K562 (cell line): ENCODE data around the gene PCDHGA12. TPM values are rescaled to one million over a fixed set of nuclear protein-coding genes. Genes with fewer than 3 reads are reported as not detected.
A peak's percentile ranks its signal among the peaks of the same experiment; 100 is the strongest.

Source experiments
- ATAC-seq: fragments of 200-7000 bp; cut with Tn5 transposase; 3 replicates; pipeline ENCODE4 v1.9.1; 2020; ENCODE audit warnings: moderate library complexity
- BruUV-seq: library from RNA; stranded (reverse); fragments of 400-500 nt; replicated peaks from 2 replicates; lab custom pipeline; 2021; lab: Mats Ljungman, UMichigan
- CTCF ChIA-PET: fragments of 300-600 bp; formaldehyde crosslinking; extraction: SDS; loops from one replicate; lab custom pipeline; 2021; ENCODE audit warnings: low intra/inter-chr PET ratio; lab: Yijun Ruan, JAX
- POLR2A ChIA-PET: fragments of 300-600, 350-650 bp; sonication (Branson Sonifier 250); formaldehyde crosslinking; extraction: SDS; loops from one replicate; lab custom pipeline; 2021; ENCODE audit warnings: antibody characterized with exemption, inconsistent platforms; lab: Yijun Ruan, JAX
- DNase-seq, 4 experiments: peaks; one replicate each; pipeline versions ENCODE4 v3.0.0 to v3.0.0-alpha.2; 2011 to 2018; ENCODE audit warnings: low spot score in 3 of 4, mixed read lengths in 3 of 4; ENCODE audit errors: extremely low read depth in 1 of 4
- FAIRE-seq: peaks from 2 replicates; lab custom pipeline; 2011; peaks lifted over from hg19 to GRCh38; lab: Jason Lieb, UNC
- H2AFZ ChIP-seq: 2 replicates; pipeline ENCODE4 v1.6.0; 2011; ENCODE audit warnings: low read depth, low read length, control low read depth, inconsistent platforms
- H3K27ac ChIP-seq: fragments of 200-600 bp; 3 replicates; pipeline ENCODE4 v1.8.0; 2011; ENCODE audit warnings: low read depth, mild to moderate bottlenecking, control low read depth, inconsistent platforms, low read length, moderate library complexity, mixed read lengths; ENCODE audit errors: extremely low read depth
- H3K27me3 ChIP-seq, 2 experiments: fragments of 300-600 bp in 1 of 2; 2 replicates in 1 of 2; 3 replicates in 1 of 2; pipeline versions ENCODE4 v1.6.0 to v1.8.0; 2011; ENCODE audit warnings: inconsistent platforms in 2 of 2, low read length in 2 of 2, mild to moderate bottlenecking in 1 of 2, mixed read lengths in 1 of 2, moderate library complexity in 1 of 2; ENCODE audit not compliant: control insufficient read depth in 2 of 2, insufficient read depth in 2 of 2
- H3K36me3 ChIP-seq: fragments of 300-600 bp; 3 replicates; pipeline ENCODE4 v1.8.0; 2011; ENCODE audit warnings: mild to moderate bottlenecking, low read length, inconsistent platforms; ENCODE audit not compliant: control insufficient read depth, insufficient read depth
- H3K4me1 ChIP-seq, 2 experiments: fragments of 200-600 bp in 1 of 2; replicated peaks in 1 of 2; 2 replicates in 1 of 2; 3 replicates in 1 of 2; pipeline versions ENCODE4 v1.5.1 to v1.8.0; 2011; ENCODE audit warnings: inconsistent platforms in 2 of 2, low read length in 2 of 2, mild to moderate bottlenecking in 1 of 2, mixed read lengths in 1 of 2, moderate library complexity in 1 of 2; ENCODE audit not compliant: control insufficient read depth in 2 of 2, insufficient read depth in 2 of 2
- H3K4me2 ChIP-seq: 2 replicates; pipeline ENCODE4 v1.6.1; 2011; ENCODE audit warnings: low read length, control low read depth, inconsistent platforms, mixed read lengths; ENCODE audit not compliant: insufficient read depth
- H3K4me3 ChIP-seq: fragments of 200-600 bp; sonication (generic), shearing (Covaris generic); 2 replicates; pipeline ENCODE4 v1.5.1; 2016; ENCODE audit warnings: control low read depth, inconsistent platforms
- H3K79me2 ChIP-seq: fragments of 200-600 bp; 3 replicates; pipeline ENCODE4 v1.8.0; 2011; ENCODE audit warnings: low read length, inconsistent platforms; ENCODE audit not compliant: control insufficient read depth, insufficient read depth
- H3K9ac ChIP-seq, 2 experiments: 2 replicates each; pipeline versions ENCODE4 v1.6.0 to v1.6.1; 2011; ENCODE audit warnings: low read depth in 2 of 2, low read length in 2 of 2, control low read depth in 1 of 2, inconsistent platforms in 1 of 2, mild to moderate bottlenecking in 1 of 2, mixed read lengths in 1 of 2; ENCODE audit not compliant: insufficient read depth in 1 of 2
- H3K9me1 ChIP-seq: one replicate; pipeline ENCODE4 v1.6.0; 2011; ENCODE audit warnings: inconsistent platforms, mild to moderate bottlenecking, low read length, moderate library complexity; ENCODE audit not compliant: control insufficient read depth, insufficient read depth
- H3K9me3 ChIP-seq: replicated peaks from 2 replicates; pipeline ENCODE4 v1.5.1; 2011; ENCODE audit warnings: low read depth, low read length, inconsistent platforms; ENCODE audit not compliant: control insufficient read depth, insufficient read depth
- H4K20me1 ChIP-seq: replicated peaks from 2 replicates; pipeline ENCODE4 v1.6.1; 2011; ENCODE audit warnings: low read length, inconsistent platforms, mixed read lengths; ENCODE audit not compliant: control insufficient read depth, insufficient read depth
- CEBPG ChIP-seq, 3 experiments: fragments of 200-800 bp in 1 of 3; sonication (Bioruptor generic) in 1 of 3; sonication (generic) in 1 of 3; formaldehyde crosslinking in 1 of 3; IDR thresholded peaks in 2 of 3; conservative IDR thresholded peaks in 1 of 3; 2 replicates each; pipeline versions ENCODE4 v1.6.1 to v1.8.0; 2016 to 2022; ENCODE audit warnings: missing compliant biosample characterization in 2 of 3, missing genetic modification characterization in 2 of 3, mild to moderate bottlenecking in 1 of 3, missing genetic modification reagents in 1 of 3
- CEBPZ ChIP-seq: fragments of 150-350 bp; IDR thresholded peaks from 2 replicates; pipeline ENCODE4 v1.6.1; 2014; ENCODE audit warnings: low read depth, mild to moderate bottlenecking, low read length, borderline replicate concordance
- DIDO1 ChIP-seq: fragments of 450-650 bp; IDR thresholded peaks from 2 replicates; pipeline ENCODE4 v1.6.1; 2016; ENCODE audit warnings: low read depth, missing biosample characterization, missing genetic modification characterization
- DLX4 ChIP-seq: fragments of 250-450 bp; sonication (Bioruptor Pico); IDR thresholded peaks from 2 replicates; pipeline ENCODE4 v1.6.1; 2021; ENCODE audit warnings: mild to moderate bottlenecking
- DMBX1 ChIP-seq: fragments of 250-450 bp; sonication (Bioruptor Pico); IDR thresholded peaks from 2 replicates; pipeline ENCODE4 v1.8.0; 2022; ENCODE audit warnings: inconsistent platforms, mild to moderate bottlenecking, moderate library complexity, borderline replicate concordance
- HES1 ChIP-seq: fragments of 450-650 bp; IDR thresholded peaks from 2 replicates; pipeline ENCODE4 v1.6.1; 2016; ENCODE audit warnings: low read depth, mild to moderate bottlenecking, moderate library complexity
- HMG20B ChIP-seq: fragments of 250-450 bp; sonication (Bioruptor Pico); IDR thresholded peaks from 2 replicates; pipeline ENCODE4 v1.5.0; 2021; ENCODE audit warnings: mild to moderate bottlenecking
- IRF1 ChIP-seq: sonication (generic); formaldehyde crosslinking; IDR thresholded peaks from 2 replicates; pipeline ENCODE4 v1.8.0; 2022; ENCODE audit warnings: missing genetic modification reagents, mild to moderate bottlenecking, borderline replicate concordance
- L3MBTL2 ChIP-seq: fragments of 450-650 bp; IDR thresholded peaks from 2 replicates; pipeline ENCODE4 v1.6.1; 2016; ENCODE audit warnings: mild to moderate bottlenecking, moderate library complexity
- NR4A1 ChIP-seq, 2 experiments: fragments of 250-450 bp in 1 of 2; fragments of 450-650 bp in 1 of 2; sonication (Bioruptor Pico) in 1 of 2; IDR thresholded peaks; 2 replicates each; pipeline versions ENCODE4 v1.4.0 to v1.6.1; 2016 to 2020; ENCODE audit warnings: mild to moderate bottlenecking in 2 of 2, missing compliant biosample characterization in 1 of 2, missing genetic modification characterization in 1 of 2, moderate library complexity in 1 of 2
- ZBTB7A ChIP-seq: IDR thresholded peaks from 2 replicates; pipeline ENCODE4 v1.6.1; 2011; ENCODE audit warnings: low read depth, mild to moderate bottlenecking, low read length, moderate library complexity, borderline replicate concordance; ENCODE audit not compliant: control insufficient read depth
- ZNF354B ChIP-seq: fragments of 250-450 bp; sonication (Bioruptor Pico); IDR thresholded peaks from 2 replicates; pipeline ENCODE4 v1.4.0; 2020
- ZNF57 ChIP-seq: fragments of 450-650 bp; formaldehyde crosslinking; IDR thresholded peaks from 2 replicates; pipeline ENCODE4 v1.4.0; 2020; ENCODE audit warnings: mild to moderate bottlenecking, moderate library complexity
- WGBS: fragments of 100-300 bp; shearing (Covaris generic); methylation state at CpG from one replicate; pipeline ENCODE4 v1.1.6; 2016; ENCODE audit warnings: low coverage, mixed read lengths; ENCODE audit not compliant: insufficient coverage; ENCODE audit errors: missing lambda C conversion rate; 5-methylcytosine and 5-hydroxymethylcytosine counted together
- in situ Hi-C: fragments of 300-500 bp; cut with MboI; formaldehyde crosslinking; loops from 4 replicates; pipeline ENCODE4 v1.15.0; 2018; ENCODE audit warnings: inconsistent platforms, mixed read lengths
- intact Hi-C: fragments of 100-400 bp; cut with micrococcal nuclease; formaldehyde crosslinking; loops from 2 replicates; pipeline ENCODE4 v1.14.2; 2022
- polyA plus RNA-seq, 8 experiments: library from polyadenylated mRNA; depleted of rRNA in 4 of 8; stranded (reverse) in 5 of 8; unstranded in 3 of 8; fragments of >200 nt; fragmentation: Nextera tagmentation in 2 of 8; fragmentation: Illumina TruSeq in 1 of 8; extraction: Ambion mirVana in 2 of 8; extraction: Trizol in 1 of 8; gene quantifications; 2 replicates each; pipeline versions ENCODE4 v1.2.1 to v1.2.3, GENCODE V29; 2011 to 2014; ENCODE audit warnings: inconsistent platforms in 1 of 8, missing spikeins in 1 of 8
- total RNA-seq, 7 experiments: library from RNA; depleted of rRNA in 6 of 7; stranded (reverse); fragments of >200 nt in 6 of 7; fragmentation: Illumina TruSeq in 2 of 7; extraction: Trizol in 2 of 7; gene quantifications; 2 replicates each; pipeline versions ENCODE4 v1.2.1 to v1.2.3, GENCODE V29; 2011 to 2021; ENCODE audit warnings: low replicate concordance in 1 of 7

PCDHGA12 gene
- total and polyA plus RNA-seq, 9 of the 15 experiments (the other 6 are each of a cell fraction or from before 2014, with no cell fraction given), result 0.03 TPM; not detected in 8

GRCh38 chr5:141421489-141421855, 8.8 kb upstream of the PCDHGA12 start:
- Histone ChIP-seq H3K79me2 (no peaks in the 10 kb centered on the region), H3K27ac (no peak overlapping the region), H3K9me3 (0 out of 2 replicates have a peak, but pooled peaks cover 1% of the 10 kb centered on the region), H3K4me2 (no peak overlapping the region; the same call in 1 of the 2 replicates), H2AFZ (no peak overlapping the region), H3K27me3 (peaks cover 0 to 41% of the 10 kb centered on the region in 2 experiments; a peak in 3 of 5 replicates), H3K4me1 (peaks cover 0 to 23% of the 10 kb centered on the region in 2 experiments; a peak in 2 of 5 replicates), H3K9me1 (no peaks in the 10 kb centered on the region), H3K36me3 (no peaks in the 10 kb centered on the region), H4K20me1 (no peaks in the 10 kb centered on the region), H3K4me3 (peak overlapping the region; percentile 17; the same call in 1 of the 2 replicates), H3K9ac (no peak overlapping the region)
- in situ Hi-C loops, result loop anchor here (5.0 kb wide), 2 partner anchors 101 to 141 kb away; no protein-coding TSS in a partner anchor
- ChIA-PET POLR2A (interaction anchor here (0.5 to 1.5 kb wide), 4 partner anchors 9 to 535 kb away, joined by 3 to 7 read pairs (median 4); partner anchors contain the start of gene PCDHGA10), CTCF (interaction anchor here (0.6 to 2.0 kb wide), 5 partner anchors 9 to 142 kb away, joined by 3 to 6 read pairs (median 3); no protein-coding TSS in a partner anchor)
- WGBS, result 9% methylated on average over 13 of the region's 13 CpGs
- TF ChIP-seq L3MBTL2 (no peak), IRF1 (CRISPR knock-in tag) (no peak), CEBPG (CRISPR knock-in tag; IDR thresholded peaks at IDR 0.05) (no peak), CEBPG (tag; conservative IDR thresholded peaks at IDR 0.05 in 1 of 2, IDR thresholded peaks at IDR 0.05 in 1 of 2) (no peak), CEBPZ (no peak), DIDO1 (tag) (no peak), ZNF57 (CRISPR knock-in tag) (no peak), DMBX1 (no peak), ZNF354B (no peak), ZBTB7A (no peak), NR4A1 (CRISPR knock-in tag; IDR thresholded peaks at IDR 0.05) (no peak), NR4A1 (tag; IDR thresholded peaks at IDR 0.05) (no peak), HES1 (no peak), DLX4 (CRISPR knock-in tag) (no peak), HMG20B (CRISPR knock-in tag) (no peak)
- no TSS peak for BruUV-seq
- no peak for ATAC-seq
- DNase-seq, result no peak
- intact Hi-C loops, result loop anchor here (2.0 to 5.0 kb wide), 2 partner anchors 91 to 137 kb away; no protein-coding TSS in a partner anchor
- no peak for FAIRE-seq
